Activated CD4-positive, CD25-positive, alpha-beta regulatory T cell (primary cell): ENCODE data around the gene SLC38A9.
"Not testable (repeated sequence)": the region's sequence is repeated elsewhere in the genome, so short reads cannot be mapped to it uniquely, and the experiment has no call there.

Experiments
- DNase-seq, 4 experiments: peaks; one replicate each; lab custom pipeline; 2025; lab: John Stamatoyannopoulos, UW

The SLC38A9 gene

DNA sequence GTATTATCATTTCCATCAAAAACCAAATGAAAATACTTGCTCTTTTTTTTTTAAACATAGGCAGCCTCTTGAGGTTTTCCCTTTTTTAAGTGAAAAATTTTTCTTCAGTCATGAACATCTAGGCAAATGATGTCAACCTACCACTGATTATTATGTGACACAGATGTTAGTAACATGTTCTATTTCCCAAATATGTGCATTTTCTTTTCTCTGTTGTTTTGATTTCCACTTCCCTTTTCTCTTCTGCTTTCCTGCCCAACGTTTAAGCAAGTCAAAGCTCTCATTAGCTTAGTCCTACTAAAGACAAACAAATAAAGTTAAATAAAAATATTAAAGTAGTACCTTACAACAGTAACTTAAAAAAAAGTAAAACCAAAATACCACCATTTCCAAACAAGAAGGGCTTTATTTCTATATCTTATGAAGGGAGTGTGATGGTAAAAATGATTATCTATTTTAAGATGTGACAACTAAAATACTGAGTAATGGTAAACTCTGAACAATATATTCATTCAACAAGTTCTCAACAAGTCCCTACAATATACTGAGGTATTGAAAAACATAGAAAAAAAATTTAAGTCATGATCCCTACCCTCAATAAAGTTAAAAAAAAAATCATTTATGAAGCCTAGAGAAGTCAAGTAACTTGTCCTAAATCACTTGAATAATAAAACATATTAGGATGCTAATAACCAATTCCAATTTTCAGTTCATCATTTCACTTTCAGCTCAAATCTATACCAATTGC, 9.4 kb downstream of the SLC38A9 start:
- no peak for DNase-seq

DNA sequence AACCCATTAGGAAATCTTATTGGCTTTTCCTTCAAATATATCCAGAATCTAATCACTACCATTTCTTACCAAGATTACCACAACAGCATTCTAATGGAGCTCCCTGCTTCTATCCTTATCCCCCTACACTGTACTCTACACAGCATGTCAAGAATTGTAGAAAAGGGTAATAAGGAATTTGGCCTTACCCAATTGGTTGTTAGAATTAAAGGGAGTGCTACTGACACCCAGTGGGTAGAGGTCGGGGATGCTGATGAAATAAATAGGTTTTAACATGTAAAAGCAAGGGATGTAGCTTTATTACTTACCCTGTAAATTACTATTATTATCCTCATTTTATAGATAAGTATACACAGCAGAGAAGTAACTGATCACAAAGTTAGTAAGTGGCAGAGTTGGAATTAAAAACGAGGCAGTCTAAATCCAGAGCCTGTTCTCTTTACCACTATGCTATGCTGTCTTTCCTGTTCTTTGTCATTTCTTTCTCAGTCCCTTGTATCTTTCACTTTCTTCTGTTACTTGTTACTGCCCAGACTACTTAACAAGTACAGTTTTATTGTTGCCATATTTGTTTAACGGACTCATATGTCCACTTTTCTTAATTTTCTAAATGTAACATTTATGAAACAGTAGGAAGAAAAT, 10.5 kb downstream of the SLC38A9 start:
- DNase-seq: no peak

DNA sequence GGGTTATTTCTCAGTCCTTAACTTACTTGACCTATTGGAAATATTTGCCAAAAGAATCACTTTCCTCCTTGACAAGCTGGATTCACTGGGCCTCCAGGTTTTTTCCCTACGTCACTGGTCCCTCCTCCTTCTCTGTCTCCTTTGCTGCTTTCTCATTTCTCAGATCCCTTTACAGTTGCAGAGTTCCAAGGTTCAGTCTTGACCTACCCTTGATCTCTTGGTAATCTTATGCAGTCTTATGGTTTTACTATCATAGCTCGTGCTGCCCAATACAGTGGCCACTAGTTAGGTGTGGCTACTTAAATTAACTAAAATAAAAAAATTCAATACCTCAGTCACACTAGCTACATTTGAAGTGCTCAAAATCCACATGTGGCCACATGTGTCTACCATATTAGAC, 11.4 kb downstream of the SLC38A9 start:
- DNase-seq: no peak

DNA sequence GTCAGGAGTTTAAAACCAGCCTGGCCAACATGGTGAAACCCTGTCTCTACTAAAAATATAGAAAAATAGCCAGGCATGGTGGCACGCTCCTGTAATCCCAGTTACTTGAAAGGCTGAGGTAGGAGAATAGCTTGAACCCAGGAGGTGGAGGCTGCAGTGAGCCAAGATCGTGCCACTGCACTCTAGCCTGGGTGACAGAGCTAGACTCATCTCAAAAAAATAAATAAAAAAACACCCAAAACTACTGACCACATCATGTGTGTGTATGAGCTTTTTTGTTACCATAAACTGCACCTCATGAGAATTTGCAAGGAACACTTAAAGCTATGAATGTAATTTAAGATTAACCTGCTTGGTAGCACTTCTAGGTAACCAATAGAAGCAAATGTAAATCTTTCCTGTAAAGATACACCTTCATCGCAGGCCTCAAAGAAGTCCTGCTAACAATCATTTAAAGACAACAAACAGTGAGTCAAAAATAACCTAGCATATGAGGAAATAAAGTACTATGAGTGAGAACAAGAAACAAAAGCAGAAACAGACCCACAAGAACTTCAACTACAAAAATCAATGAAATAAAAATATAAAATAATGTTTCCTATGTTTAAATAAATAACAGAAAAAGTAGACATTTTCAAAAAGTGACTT, 13.0 kb downstream of the SLC38A9 start:
- DNase-seq: no peak

DNA sequence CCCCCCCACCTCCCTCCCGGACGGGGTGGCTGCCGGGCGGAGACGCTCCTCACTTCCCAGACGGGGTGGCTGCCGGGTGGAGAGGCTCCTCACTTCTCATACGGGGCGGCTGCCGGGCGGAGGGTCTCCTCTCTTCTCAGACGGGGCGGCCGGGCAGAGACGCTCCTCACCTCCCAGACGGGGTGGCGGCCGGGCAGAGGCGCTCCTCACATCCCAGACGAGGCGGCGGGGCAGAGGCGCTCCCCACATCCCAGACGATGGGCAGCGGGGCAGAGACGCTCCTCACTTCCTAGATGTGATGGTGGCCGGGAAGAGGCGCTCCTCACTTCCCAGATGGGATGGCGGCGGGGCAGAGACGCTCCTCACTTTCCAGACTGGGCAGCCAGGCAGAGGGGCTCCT, 15.4 kb downstream of the SLC38A9 start:
- not testable (repeated sequence) for DNase-seq

DNA sequence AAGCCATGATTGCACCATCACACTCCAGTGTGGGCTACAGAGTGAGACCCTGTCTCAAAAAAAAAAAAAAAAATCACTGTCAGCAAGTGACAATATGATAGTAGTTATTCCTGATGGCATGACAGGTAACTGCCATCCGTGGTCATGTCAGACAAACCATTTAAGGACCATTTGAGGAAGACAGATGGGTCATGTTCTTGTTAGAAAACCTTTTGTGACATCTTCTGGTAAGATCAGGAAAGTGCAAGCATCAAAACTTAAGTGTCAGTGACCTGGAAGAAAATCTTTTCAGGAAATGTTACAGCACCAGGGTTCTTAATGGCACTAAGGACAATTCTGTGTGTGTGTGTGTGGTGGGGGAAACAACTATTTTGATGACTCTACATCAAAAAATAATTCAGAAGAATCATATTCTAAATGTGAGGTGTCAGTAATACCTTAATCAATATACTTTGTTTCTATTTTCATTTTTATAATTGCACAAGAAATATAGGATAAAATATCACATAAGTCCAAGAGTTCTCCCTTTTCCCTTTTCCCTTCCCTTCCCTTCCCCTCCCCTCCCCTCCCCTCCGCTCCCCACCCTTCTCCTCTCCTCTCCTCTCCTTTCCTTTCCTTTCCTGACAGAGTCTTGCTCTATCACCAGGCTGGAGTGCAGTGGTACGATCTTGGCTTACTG, 17.8 kb downstream of the SLC38A9 start:
- no peak for DNase-seq

DNA sequence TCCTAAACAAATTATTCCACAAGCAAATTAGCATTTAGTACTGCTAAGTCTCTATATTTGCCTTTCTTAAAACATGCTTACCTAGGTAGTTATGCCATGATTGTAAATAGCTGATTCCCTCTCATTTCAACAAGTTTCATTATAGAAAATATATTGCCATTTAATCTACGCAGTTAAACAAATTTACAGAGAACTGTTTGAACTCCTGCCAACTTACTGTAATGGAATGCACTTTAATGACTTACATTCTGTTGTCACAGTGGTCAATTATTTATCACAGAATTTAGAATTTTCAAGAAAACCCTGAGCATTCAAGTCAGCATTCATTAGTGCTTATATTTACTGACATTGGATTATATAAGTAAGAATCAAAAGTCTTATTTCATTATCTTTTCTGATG, 19.6 kb downstream of the SLC38A9 start:
- no peak for DNase-seq

DNA sequence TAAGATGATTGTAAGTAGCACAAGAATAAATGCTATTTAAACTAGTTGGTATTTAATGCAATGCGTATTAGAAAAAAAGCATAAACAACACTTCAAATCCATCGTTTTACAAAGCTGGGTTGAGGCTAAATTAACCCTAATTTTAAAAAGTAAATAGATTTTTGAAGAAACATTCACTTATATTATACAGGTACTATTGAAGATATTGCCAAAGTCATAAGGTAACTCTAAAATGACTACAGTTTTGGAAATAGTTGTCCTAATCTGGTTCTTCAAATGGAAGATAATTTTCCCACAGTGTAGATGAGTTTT, 20.1 kb downstream of the SLC38A9 start:
- DNase-seq: no peak

DNA sequence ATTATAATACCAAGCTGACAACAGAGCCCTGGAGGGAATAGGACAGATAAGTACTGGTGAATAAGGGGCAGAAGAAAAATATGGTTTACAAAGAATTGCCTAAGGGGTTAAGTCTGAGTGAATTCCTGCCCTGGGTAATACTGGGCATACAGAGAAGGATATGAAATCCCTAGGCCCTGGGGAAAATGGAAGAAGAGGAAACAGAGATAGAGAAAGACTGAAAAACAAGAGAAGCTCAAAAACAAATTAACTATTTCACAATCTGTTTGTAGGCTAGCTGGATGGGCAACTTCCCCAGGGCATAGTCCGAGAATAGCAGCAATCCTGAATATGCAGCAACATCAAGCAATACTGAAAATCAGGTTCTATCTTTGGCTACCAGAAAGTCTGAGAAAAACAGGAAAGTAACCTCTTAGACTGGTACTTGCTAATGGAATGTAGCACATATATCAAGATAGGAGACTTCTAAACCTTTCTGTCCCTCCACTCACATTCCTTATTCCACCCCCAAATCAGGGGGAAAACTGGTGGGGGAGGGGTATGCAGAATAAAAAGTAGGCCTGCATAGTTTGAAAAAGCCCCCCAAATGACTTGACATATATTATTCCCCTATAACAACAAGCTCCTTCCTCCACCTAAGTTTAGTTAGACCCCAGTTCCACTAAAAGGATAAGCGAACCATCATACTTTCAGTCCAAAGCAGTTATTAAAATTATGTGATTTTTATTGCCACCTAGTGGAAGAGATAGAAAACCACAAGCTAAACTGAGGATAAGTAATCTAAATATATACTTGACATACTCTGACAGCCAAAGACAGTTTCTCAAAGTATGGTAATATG, 20.6 kb downstream of the SLC38A9 start:
- DNase-seq: no peak

DNA sequence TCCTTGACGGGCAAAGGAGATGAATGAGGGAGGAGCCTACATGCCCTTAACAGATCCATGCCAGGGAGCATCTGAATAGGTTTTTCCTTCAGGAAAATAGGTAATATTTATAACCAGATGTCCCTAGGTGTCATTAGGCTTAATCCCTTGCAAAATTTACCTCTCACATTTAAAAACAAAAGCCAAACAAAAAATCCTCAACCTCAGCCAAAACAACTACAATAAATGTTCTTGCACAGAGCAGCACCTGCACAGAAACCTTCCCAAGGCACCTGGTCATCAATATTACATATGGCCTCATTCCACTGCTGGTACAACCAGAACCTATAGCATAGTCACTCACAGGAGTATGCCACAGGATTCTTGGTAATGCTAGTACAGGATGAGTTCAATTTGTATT, 30.1 kb downstream of the SLC38A9 start:
- DNase-seq: no peak

DNA sequence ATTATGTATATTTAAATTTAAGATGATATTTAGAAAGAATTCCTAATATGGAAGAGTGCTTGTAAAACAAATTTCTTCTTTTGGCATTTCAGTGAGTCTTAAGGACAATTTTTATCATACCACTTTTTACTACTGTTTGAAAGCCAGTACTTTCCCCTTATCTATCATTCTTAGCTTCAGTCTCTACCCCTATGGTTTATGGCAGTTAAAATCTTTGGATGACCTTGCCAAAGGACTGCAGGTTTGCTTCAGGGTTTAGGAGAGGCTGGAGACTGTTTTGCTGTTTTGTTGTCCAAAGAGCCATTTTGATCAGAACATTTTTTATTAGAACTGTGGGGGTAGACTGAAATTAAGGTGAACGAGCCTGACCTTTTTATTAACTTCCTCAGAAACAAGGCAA, 30.8 kb downstream of the SLC38A9 start:
- DNase-seq: no peak

DNA sequence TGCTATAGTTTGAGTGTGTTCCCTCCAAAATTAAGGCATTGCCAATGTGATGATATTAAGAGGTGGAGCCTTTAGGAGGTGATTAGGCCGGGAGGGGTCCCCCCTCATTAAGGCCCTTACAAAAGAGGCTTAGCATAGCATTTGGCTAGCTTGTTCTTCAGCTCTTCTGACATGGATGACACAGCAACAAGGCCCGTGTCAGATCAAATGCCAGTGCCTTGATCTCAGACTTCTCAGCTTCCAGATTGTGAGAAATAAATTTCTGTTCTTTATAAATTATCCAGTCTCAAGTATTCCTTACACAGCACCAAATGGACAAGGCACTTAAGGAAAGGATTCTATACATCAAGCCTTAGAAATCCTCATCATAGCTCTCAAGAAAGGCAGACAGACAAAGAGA, 31.8 kb downstream of the SLC38A9 start:
- no peak for DNase-seq

DNA sequence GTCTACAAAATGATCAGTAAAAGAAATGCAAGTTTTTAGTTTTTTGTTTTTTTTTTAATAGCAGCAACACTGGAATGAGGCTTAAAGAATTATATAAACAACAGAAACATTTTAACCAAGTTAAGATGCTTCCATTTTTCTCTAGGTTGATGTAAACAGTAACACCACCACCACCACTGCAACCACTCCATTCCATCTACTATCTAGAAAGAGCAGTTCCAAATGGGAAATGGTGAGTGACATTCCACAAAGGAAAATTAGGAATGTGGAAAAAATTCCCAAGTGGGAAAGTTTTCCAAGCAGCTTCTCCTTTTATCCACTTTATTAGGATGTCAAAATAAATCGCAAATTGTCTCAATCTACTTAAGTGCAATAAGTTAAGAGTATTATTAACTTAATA, 32.6 kb downstream of the SLC38A9 start:
- DNase-seq: no peak

DNA sequence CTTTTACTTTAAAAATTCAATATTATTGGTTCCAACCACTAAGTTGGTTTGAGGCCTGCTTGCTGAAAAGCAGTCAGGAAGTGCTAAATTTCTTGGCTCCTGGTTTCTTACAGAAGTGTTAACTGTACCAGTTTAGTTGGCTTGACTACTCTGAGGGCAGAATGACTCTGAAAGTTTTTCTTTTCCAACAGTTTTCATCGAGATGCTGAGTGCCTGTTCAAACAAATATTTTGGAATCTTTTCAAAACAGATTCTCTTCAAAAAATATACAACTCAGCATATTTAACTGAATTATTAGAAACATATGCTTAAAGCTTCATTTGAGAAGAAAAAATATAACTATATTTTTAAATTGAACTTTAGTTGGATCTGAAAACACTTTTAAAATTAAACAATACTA, 37.0 kb downstream of the SLC38A9 start:
- DNase-seq: no peak

DNA sequence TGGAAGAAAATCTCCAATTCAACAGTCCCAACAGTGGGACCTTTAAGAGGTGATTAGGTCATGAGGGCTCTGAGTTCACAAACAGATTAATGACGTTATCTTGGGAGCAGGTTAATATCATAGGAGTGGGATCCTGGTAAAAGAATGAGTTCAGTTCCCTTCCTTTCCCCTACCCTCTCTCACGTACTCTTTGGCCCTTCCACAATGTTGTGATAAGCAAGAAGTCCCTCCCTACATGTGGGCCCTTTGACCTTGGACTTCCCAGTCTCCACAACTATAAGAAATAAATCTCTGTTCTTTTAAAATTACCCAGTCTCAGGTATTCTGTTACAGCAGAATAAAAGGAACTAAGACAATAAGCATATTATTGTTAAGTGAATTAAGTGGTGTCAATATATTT, 37.8 kb downstream of the SLC38A9 start:
- DNase-seq: no peak

DNA sequence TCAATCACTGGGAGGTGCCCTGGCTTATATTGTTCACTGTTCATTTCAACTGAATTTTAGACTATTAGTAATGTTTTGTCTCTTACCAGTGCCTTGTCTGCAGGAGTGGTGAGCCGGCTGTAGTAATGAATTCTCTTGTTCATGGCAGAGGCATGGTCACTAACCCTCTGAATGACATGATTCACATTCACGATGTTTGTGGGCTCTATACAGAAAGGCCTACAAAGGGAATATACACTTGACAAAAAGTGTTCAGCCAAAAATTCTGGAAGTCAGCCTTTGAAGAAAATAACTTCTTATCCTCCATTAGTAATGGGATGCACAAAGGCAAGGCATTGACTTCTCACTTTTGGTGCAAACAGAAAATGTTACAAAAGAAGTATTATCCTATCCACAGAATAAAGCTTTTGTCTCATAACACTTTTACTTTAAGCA, 39.6 kb downstream of the SLC38A9 start:
- no peak for DNase-seq

DNA sequence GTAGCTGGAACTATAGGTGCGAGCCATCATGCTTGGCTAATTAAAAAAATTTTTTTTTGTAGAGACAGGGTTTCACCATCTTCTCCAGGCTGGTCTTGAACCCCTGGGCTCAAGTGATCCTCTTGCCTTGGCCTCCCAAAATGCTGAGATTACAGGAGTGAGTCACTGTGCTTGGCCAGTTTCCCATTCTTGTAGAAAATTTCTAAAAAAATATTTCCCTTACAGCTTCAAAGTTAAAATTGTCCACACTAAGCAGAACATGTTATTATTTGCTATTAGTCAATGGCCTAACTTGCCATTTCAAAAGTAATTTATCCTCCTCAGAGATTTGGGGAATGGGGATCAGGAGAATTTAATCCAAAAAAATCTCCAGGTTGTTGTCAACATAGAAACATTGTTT, 40.1 kb downstream of the SLC38A9 start:
- DNase-seq: no peak

DNA sequence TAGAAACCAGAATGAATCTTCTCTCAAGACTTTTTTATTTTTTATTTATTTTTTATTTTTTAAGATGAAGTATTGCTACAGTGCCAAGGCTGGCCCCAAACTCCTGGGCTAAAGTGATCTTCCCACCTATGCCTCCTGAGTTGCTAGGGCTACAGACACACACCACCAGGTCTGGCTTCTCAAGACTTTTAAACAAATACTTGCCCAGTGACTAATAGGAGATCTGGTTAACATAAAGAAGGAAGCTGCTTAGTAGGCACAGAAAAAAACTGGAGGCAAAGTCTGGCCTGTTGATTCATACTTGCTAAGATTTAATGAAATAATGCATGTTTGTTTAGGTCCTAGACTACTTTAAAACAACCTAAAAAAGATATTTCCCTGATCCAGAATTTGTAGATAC, 43.8 kb downstream of the SLC38A9 start:
- DNase-seq: no peak

DNA sequence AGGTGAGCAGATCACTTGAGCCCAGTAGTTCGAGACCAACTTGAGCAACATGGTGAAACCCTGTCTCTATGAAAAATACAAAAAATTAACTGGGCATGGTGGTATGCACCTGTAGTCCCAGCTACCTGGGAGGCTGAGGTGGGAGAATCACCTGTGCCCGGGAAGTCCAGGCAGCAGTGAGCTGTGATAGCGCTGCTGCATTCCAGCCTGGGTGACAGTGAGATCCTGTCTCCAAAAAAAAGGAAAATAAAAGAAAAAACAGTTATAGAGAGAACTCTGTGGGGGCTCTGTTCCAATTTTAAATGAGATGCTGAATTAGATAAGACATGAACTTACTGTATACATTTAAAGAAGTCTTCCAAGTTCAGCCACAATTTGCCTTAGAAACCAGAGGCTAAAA, 44.2 kb downstream of the SLC38A9 start:
- no peak for DNase-seq

DNA sequence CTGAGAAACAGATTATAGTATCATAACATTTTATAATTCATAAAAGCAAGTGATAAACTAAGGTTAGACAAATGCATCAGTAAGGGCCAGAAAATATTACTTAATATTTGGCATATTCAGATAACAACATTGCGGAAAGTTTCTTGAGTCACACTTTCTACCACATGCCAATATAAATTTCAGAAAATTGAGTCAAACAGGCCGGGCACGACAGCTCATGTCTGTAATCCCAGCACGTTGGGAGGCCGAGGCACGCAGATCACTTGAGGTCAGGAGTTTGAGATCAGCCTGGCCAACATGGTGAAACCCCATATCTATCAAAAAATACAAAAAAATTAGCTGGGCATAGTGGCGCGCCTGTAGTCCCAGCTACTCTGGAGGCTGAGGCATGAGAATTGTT, 47.1 kb downstream of the SLC38A9 start:
- no peak for DNase-seq

DNA sequence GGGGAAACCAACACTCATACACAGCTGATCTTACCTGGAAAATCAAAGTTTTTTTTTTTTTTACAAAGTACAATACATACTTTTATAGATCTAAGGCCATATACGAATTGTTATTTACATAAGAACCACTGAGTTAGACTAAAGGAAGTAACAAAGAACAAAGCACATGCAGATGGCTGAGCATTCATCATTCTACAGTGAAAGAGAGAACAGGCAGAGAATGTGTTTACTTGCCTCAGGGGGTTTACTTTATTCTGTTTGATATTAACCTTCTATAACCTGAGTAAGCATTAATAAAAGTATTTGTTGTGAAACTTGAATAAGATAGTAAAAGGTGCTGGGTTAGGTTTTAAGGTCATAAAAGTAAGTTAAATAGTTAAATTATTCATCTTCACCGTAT, 54.7 kb downstream of the SLC38A9 start:
- no peak for DNase-seq

DNA sequence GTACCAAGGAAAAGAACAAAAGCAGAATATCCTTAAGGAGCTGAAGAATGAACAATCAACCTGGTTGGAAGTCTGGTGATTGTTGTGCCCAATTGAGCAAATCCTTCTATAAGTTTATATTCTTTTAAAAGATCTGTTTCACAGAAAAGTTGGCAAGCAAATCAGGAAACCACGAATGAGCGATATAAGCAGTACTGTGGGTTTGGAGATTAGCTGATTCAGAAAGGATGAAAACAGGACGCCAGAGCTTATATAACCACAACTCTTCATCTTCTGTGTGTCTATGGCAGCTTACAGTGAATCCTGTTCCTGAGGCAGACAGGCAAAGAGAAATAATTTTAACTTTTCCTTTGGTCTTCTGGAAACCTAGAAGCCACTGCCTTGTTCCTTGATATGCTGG, 61.7 kb downstream of the SLC38A9 start:
- DNase-seq: no peak
